Measurements from ENCODE around the gene FGGY.
"Not testable (repeated sequence)": the region's sequence is repeated elsewhere in the genome, so short reads cannot be mapped to it uniquely, and the experiment has no call there.

Gene FGGY

DNA sequence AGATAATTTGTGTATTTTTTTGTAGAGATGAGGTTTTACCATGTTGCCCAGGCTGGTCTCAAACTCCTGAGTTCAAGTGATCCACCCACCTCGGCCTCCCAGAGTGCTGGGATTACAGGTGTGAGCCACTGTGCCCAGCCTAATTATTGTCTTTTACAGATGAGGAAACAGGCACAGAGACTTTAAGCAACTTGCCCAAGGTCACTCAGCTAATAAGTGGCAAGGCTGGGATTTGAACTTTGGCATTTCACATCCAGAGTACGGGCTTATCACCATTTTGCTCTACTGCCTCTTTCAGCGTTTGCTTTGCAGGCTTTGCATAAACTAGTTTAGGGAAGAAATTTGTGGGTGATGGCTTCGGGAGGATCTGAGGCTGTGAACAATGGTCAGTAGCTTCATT lies 57.3 kb downstream of the FGGY start:
- not testable (repeated sequence) for DNase-seq

DNA sequence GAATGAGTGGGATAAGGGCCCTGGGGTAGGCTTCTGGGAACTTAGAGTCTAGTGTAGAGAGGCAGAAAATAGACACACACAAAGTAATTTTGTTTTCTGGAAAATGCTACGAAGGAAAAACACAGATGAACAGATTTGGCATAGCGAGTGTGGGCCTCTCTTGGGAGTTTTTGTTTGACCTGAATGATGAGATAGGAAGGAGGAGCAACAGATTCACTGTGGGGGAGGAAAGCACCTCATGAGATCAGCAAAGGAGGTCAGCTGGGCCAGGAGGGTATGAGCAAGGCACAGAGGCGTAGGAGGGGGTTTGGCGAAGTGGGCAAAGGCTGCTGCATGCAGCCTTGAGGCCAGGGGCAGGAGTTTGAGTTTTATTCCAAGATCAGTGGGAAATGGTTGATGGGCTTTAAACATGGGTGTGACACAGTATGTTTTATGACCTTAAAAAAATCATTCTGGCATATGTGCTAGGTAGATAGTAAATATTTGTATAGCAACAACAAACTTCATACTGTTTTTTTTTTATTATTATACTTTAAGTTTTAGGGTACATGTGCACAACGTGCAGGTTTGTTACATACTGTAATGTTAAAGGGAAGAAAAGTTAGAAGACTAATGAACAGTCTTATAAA lies 57.9 kb downstream of the FGGY start:
- DNase-seq: no peak

DNA sequence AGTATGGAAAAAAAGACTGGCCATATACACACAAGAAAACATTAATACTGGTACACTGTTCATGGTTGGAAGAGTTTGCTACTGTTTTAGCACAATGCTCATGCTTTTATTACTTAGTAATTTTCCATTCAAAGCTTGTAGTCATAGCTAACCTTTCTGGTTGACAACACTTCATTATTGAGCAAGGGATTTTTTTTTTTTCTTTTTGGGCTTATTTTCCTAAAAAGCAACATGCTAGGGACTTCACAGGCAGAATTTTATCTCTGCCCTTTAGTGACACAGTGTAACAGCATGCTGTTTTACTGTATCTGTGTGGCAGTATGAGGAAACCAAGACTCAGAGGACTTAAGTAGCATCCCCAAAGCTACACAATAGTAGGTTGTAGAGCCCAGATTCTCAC lies 58.5 kb downstream of the FGGY start:
- no peak for DNase-seq

- DNase-seq: no peak
These were observed 59.7 kb downstream of the FGGY start for GRCh38 chr1:59356627-59357026.

DNA sequence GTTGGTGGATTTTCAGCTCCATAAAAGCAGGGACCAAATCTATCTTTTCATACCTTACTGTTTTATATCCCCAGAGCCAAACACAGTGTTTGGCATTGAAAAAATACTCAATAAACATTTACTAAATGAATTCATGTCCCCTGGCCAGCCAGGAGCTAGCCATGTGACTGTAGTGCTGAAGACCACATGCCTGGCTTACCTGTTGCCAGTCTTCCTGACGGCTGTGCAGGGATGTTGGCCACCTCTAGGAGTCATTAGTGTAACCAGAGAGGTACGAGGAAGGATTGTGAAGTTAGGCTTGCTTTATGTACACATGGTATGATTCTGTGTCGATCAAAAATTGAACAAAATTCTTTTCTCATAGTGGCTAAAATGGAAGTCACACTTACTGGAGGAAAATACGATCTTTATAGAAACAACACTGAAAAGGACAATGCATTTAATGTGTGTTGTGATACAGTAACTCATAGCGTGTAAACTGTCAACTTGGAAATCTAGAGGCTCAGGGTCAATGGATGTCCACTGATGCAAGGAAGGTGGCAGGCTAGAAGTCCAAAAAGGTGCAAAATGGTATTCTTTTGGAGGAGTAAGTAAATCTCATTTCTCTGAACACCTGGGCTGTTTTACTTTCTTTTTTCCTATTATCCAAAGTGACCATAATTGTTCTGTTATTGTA lies 60.9 kb downstream of the FGGY start:
- no peak for DNase-seq

GRCh38 chr1:59359325-59359724 lies 62.4 kb downstream of the FGGY start:
- no peak for DNase-seq

- no peak for DNase-seq
These were observed 63.3 kb downstream of the FGGY start for GRCh38 chr1:59360170-59360569.

GRCh38 chr1:59360729-59361128 lies 63.8 kb downstream of the FGGY start:
- no peak for DNase-seq

- DNase-seq: no peak
These were observed 64.9 kb downstream of the FGGY start for GRCh38 chr1:59361766-59362165.

DNA sequence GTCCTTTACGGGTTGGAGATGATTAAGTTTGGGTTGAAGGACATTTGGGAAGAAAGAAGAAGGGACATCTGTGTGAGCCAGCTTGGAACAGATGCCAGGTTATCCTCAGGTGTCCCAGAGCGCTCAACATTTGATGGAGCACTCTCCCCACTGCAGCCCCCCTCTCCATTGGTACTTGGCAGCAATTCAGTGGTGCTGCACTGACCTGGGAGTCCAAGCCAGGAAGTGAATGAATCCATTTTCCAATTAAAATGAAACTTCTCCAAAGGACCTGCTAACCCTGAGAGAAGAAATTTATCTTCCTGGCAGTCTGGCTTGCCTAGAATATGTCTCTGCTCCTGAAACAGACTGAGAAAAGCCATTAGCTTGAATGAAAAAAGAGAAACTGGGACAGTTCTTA lies 67.1 kb downstream of the FGGY start:
- no peak for DNase-seq

DNA sequence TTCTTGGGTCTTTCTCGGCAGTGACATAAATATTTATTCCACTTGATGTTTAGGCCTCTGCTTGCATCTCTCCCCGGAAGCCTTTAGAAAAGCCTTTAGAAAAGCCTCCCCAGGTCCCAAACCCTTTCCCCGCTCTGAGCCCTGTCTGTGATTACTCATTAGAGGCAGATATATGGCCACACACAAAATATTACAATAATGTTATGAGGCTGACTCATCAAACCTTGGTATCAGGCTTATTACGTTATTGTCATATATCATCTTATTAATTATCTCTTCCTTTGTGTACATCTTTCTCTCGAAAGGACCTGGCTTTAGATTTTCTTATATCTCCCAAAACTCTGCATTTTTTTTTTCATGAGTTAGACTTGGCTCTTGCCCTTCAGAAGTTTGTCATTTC lies 69.5 kb downstream of the FGGY start:
- DNase-seq: no peak

DNA sequence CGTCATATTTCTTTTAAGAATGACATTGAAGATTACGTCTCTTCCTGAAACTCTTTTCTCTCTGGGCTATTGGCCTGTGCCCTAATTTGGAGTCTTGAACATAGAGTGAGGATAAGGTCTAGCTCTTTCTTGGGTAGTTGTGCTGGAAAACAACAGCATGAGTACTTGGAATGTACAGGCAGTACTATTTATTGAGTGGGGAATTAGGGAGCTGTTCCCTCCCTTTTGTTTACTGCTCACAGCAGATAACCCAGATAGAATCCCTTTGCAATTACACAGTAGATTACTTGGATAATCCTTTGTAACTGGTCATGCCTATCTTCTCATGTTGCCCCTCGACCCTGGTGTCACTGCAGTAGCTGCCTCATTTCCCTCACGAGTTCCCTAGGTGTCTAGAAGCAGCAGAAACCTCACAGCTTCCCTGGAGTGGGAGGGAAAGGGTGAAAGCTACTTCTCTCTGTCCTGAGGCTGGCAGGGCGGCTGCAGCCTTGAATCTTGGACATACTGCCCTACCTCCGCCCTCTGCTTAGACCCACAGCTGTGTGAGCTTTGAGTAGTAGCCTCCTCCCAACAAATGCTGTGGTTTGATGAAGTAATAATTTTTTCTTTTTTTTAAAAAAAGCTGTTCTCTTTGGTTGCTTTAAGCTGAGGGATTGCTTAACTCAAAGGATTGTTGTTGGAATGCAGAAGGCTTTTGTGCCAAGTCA lies 70.6 kb downstream of the FGGY start:
- no peak for DNase-seq

DNA sequence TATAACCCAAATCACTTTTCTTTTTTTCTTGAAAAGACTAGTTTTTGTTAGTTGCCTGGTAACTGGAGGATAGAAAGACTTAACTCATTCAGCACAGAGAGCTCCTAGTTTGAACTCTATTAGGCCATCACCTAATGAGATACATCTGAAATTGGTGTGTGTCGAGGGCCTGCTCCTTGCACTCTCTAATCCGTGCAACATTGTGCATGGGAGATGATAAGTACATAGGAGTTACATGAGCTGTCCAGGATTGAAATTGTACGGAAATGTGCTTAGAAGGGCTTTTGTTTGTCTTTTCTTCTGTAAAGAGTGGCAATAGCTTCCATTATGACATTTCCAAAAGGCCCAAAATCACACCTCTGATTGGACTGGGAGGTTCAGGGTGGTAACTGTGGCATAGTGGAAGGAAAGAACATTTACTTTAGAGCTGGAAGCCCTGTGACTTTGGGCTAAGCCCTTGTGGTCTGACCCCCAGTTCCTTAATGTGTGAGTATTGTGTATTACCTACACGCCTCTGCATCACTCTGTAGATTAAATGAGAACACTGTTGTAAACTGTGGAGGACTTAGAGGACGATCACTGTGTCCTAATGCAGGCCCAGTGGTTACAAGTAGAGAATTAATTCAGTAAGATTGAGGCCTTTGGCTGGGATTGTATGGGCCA lies 71.2 kb downstream of the FGGY start:
- DNase-seq: no peak

DNA sequence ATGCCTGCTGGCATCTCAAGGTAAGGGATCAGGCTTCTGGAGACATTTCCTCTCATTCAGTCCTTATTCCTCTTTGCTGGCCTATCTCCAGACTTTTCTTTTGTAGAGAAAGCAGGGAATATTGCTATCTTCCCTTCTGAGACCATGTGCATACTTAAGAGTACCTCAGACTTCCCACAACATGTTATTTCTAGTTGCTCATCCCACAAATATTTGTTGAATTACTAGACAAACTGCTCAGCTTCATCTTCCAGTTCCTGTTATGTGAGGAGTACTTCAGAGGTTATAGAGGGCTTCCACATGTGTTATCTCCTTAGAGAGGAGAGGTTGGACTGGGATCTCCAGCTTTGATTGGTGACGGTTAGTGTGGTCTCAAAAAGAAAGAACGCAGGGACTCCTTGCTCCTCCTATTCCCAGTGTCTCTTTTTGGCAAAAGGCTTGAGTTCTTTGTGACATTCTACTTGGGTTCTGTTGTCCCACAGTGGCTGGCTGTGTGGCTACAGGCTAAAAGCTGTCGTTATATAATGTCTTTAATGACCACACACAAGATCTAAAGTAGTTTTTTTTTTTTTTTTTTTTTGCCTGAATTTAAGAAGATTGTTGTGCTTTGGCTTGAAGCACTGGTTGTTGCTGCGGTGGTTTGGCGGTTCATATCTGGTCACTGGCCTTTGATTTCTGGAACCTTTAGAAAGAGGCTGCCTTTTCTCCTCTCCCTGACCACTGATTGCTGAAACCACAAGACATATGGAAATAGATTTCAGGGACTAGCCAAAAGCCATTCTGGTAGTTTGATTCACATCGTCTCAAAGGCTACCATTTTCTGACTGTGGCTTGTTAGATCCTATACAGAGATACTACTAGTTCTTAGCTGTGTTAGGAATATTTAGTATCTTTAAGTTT lies 78.7 kb downstream of the FGGY start:
- no peak for DNase-seq

- no peak for DNase-seq
These were observed 80.5 kb downstream of the FGGY start for GRCh38 chr1:59377350-59377904.

- DNase-seq: no peak
These were observed 81.9 kb downstream of the FGGY start for GRCh38 chr1:59378621-59379370.

- no peak for DNase-seq
These were observed 82.5 kb downstream of the FGGY start for GRCh38 chr1:59379371-59379728.

- no peak for DNase-seq
These were observed 87.1 kb downstream of the FGGY start for GRCh38 chr1:59383963-59384362.

DNA sequence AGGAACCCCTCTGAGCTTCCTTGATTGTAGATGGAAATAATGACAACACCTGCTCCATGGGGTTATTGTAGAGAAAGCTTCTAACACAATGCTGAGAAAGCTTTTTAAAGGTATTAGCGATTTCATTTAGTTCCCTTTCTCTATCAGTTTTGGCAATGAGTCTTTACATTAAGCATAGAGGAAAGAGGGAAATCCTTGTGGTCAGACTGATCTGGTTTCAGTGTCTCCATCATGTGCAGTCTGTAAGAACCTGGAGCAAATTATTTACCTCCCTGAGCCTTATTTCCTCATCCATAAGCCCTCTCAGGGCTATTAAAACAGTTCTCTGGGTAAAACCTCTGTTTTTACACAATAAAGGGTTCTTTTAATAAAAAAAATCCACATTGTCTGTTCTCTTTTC lies 87.5 kb downstream of the FGGY start:
- DNase-seq: no peak

DNA sequence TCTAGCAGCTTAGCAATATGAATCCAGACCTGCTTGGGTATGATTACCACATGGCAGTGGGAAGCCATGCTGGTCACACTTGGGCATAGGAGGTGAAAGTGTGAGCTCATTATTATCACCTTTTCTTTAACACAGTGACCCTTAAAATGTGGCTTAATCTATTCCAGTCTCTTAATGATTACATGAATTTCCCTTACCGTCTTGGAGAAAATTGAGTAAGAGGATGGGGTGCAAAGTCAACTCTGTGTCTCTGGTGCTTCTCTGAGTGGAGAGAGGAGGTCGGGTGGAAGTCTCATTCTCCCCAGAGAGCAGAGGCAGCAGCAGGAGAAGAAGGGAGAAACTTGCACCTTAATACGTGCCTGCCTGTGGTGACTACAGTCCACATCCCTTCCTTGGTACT lies 91.3 kb downstream of the FGGY start:
- DNase-seq: no peak

- no peak for DNase-seq
These were observed 93.0 kb downstream of the FGGY start for GRCh38 chr1:59389847-59390246.

- DNase-seq: no peak
These were observed 93.4 kb downstream of the FGGY start for GRCh38 chr1:59390307-59390706.

Data from NCI-H748 treated with DMSO at 0.1 percent for 48 hours (cell line).